Progenitor cell of endocrine pancreas (in vitro differentiated cells): Measurements from ENCODE around the gene CDO1. TPM values are rescaled to one million over a fixed set of nuclear protein-coding genes. Genes with fewer than 3 reads are reported as not detected.
A peak's percentile ranks its signal among the peaks of the same experiment; 100 is the strongest.

Experiments used
- DNase-seq: peaks from one replicate; pipeline ENCODE4 v3.0.0; 2021; ENCODE audit warnings: low spot score; ENCODE audit not compliant: unreplicated experiment
- H3K27ac Mint-ChIP-seq: 2 replicates; pipeline ENCODE4 v1.8.0; 2021; ENCODE audit warnings: mild to moderate bottlenecking, moderate library complexity, mixed read lengths
- H3K27me3 Mint-ChIP-seq: 2 replicates; pipeline ENCODE4 v1.8.0; 2021; ENCODE audit warnings: mixed read lengths
- H3K36me3 Mint-ChIP-seq: 2 replicates; pipeline ENCODE4 v1.8.0; 2022; ENCODE audit warnings: mixed read lengths; ENCODE audit not compliant: insufficient read depth
- H3K4me1 Mint-ChIP-seq: 2 replicates; pipeline ENCODE4 v1.8.0; 2021; ENCODE audit warnings: low read depth, mixed read lengths
- H3K4me3 Mint-ChIP-seq: 2 replicates; pipeline ENCODE4 v1.8.0; 2021; ENCODE audit warnings: low read depth, mild to moderate bottlenecking, moderate library complexity, mixed read lengths
- H3K9me3 Mint-ChIP-seq: 2 replicates; pipeline ENCODE4 v1.8.0; 2021; ENCODE audit warnings: low read depth, mixed read lengths
- total RNA-seq: library from RNA; stranded (reverse); gene quantifications from 2 replicates; pipeline ENCODE4 v1.2.1, GENCODE V29; 2021
- TF ChIP-seq, protein P1 (sequence below): fragments of 200-600 bp; sonication (generic); IDR thresholded peaks from one replicate; pipeline ENCODE4 v1.5.0; 2021; ENCODE audit warnings: antibody characterized with exemption, mild to moderate bottlenecking; ENCODE audit not compliant: unreplicated experiment

The CDO1 gene
- total RNA-seq, 1 donor from 2014 or later = 25.1 TPM

DNA sequence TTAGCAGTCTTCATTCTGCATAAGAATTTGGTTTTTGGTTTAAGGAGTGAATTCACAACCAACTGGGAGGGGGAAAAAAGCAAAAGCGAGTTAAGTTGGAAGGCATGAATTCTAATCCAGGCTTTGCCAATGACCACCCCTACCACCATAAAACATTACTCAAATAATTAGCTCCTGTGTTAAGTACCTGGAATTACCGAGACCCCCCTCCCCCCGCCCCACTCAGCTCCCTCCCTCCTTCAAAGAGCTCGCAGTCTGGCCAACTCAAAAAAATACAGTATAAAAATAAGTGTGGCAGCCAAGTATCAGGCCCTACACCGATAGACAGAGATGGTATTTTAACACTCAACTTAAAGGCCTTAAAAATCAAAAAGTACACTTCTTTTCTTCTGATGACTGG, 24.4 kb upstream of the CDO1 start:
- Mint-ChIP-seq H3K27me3 (no peaks in the 10 kb centered on the region), H3K27ac (peak overlapping the region; percentile 100), H3K36me3 (peaks cover 7% of the 10 kb centered on the region), H3K9me3 (no peaks in the 10 kb centered on the region), H3K4me1 (peaks cover 23% of the 10 kb centered on the region), H3K4me3 (peak overlapping the region; percentile 99)
- DNase-seq = no peak
- TF ChIP-seq, protein P1, sequence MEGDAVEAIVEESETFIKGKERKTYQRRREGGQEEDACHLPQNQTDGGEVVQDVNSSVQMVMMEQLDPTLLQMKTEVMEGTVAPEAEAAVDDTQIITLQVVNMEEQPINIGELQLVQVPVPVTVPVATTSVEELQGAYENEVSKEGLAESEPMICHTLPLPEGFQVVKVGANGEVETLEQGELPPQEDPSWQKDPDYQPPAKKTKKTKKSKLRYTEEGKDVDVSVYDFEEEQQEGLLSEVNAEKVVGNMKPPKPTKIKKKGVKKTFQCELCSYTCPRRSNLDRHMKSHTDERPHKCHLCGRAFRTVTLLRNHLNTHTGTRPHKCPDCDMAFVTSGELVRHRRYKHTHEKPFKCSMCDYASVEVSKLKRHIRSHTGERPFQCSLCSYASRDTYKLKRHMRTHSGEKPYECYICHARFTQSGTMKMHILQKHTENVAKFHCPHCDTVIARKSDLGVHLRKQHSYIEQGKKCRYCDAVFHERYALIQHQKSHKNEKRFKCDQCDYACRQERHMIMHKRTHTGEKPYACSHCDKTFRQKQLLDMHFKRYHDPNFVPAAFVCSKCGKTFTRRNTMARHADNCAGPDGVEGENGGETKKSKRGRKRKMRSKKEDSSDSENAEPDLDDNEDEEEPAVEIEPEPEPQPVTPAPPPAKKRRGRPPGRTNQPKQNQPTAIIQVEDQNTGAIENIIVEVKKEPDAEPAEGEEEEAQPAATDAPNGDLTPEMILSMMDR = no peak

DNA sequence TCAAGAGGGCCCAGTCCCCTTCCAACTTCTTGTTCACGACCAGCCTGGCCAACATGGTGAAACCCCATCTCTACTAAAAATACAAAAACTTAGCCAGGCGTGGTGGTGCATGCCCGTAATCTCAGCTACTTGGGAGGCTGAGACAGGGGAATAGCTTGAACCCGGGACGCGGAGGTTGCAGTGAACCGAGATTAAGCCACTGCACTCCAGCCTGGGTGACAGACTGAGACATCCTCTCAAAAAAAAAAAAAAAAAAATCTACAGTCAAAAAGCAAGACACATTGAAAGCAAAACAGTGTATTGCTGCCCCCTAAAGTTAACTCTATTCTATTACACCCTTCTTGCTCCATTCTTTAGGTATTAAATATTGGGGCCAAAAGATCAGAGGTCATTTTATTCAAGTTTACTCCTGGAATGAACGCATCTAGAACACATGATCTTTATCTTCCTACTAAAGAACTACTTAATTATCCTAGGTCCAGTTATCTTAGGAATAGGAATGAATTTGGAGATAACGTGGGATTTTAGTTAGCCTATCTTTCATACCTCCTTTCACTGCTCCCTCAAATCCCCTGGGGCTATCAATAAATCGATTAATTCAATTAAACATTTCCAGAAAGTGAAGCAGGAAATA, 22.5 kb upstream of the CDO1 start:
- no peaks in the 10 kb centered on the region for H3K27me3 Mint-ChIP-seq

DNA sequence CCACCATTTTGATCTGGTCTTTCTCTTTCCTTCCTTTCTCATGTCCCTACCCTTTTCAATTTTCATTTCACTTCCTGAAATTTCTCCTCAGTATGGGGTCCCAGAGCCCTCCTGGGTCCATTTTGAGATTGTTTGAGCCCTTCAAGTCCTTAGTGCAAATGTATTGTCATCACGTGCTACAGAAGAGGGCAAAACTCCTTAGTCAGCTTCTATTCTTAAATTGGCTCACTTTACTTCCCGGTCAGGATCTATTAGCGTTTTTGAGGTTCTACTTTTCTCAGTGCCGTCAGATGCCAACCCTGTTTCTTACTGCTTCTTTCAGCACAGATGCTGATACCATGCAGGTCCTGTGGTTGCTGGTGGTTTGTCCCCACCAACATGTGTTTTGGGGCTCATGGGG, 19.0 kb upstream of the CDO1 start:
- no peak overlapping the region for H3K27ac Mint-ChIP-seq
- H3K4me3 Mint-ChIP-seq = no peak overlapping the region
- TF ChIP-seq, protein P1 = no peak
- no peak for DNase-seq
- no peaks in the 10 kb centered on the region for H3K9me3 Mint-ChIP-seq
- peaks cover 15% of the 10 kb centered on the region for H3K36me3 Mint-ChIP-seq
- H3K27me3 Mint-ChIP-seq = no peaks in the 10 kb centered on the region
- peaks cover 15% of the 10 kb centered on the region for H3K4me1 Mint-ChIP-seq

More for the DNA sequence above, 22.5 kb upstream of the CDO1 start:
- no peak for DNase-seq
- Mint-ChIP-seq H3K4me1 (peaks cover 23% of the 10 kb centered on the region), H3K27ac (peak overlapping the region; percentile 7), H3K4me3 (peak overlapping the region; percentile 99), H3K36me3 (peaks cover 11% of the 10 kb centered on the region), H3K9me3 (no peaks in the 10 kb centered on the region)
- TF ChIP-seq, protein P1 = peak; percentile 65

DNA sequence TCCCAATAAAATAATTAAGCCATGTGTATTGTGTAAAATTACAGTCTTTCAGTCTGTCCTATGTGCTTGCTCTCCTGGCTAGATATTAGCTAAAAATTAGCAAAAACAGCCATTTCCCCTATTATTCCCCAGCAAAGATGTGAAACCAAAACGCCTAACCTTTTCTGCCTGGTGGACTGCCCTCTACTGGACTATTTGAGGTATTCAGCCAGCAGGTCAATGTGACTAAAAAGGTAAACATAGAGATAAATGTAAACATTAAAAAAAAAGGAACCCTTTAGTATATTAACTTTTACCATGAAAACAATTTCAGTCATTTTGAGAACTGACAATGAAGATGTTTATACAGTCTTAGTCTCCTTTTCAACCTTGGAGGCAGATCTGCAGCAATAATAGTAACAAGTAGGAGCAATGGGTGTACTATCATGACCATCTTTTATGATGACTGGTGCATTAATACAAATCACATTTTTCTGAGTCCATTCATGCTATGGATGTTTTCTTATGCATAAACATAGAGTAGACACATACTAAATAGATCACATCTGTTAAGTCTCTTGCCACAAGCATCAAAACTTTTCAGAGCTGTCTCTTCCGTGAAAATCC, 14.8 kb upstream of the CDO1 start:
- Mint-ChIP-seq H3K4me3 (no peak overlapping the region), H3K27ac (no peak overlapping the region), H3K27me3 (no peaks in the 10 kb centered on the region), H3K4me1 (no peaks in the 10 kb centered on the region), H3K9me3 (no peaks in the 10 kb centered on the region), H3K36me3 (peaks cover 19% of the 10 kb centered on the region)
- TF ChIP-seq, protein P1 = peak; percentile 88
- DNase-seq = no peak

DNA sequence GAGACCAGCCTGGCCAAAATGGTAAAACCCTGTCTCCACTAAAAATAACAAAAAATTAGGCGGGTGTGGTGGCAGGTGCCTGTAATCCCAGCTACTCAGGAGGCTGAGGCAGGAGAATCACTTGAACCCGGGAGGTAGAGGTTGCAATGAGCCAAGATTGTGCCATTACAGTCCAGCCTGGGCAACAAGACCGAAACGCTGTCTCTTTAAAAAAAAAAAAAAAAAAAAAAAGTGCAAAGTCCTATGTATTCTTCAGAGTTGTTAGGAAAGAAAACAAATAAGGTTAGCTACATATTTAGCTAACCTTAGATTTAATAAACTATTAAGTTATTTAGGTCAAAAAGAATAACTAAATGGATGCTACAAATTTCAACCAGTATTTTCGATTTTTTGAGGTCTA, 13.5 kb upstream of the CDO1 start:
- TF ChIP-seq, protein P1 = no peak
- no peaks in the 10 kb centered on the region for H3K4me1 Mint-ChIP-seq
- H3K27me3 Mint-ChIP-seq = no peaks in the 10 kb centered on the region

More for the DNA sequence above, 13.5 kb upstream of the CDO1 start:
- no peak overlapping the region for H3K4me3 Mint-ChIP-seq
- H3K9me3 Mint-ChIP-seq = peaks cover 13% of the 10 kb centered on the region
- no peak overlapping the region for H3K27ac Mint-ChIP-seq
- peaks cover 13% of the 10 kb centered on the region for H3K36me3 Mint-ChIP-seq
- DNase-seq = no peak
